VCaP (cell line): ENCODE data around the gene CIPC.

ENCODE experiments used
- H3K27ac ChIP-seq: fragments of 450-650 bp; 2 replicates; pipeline ENCODE4 v1.5.1; 2017
- TF ChIP-seq, protein P1 (sequence below): fragments of 450-650 bp; conservative IDR thresholded peaks from 2 replicates; pipeline ENCODE4 v1.5.1; 2017; ENCODE audit warnings: mild to moderate bottlenecking, moderate library complexity

CIPC gene

GRCh38 chr14:77140359-77141213 lies 42.5 kb downstream of the CIPC start:
- no peak overlapping the region for H3K27ac ChIP-seq

GRCh38 chr14:77141214-77142004 lies 43.4 kb downstream of the CIPC start, which contains the start of gene ZDHHC22:
Gene ZDHHC22 (minus strand): TSS chr14:77141791. CDS start chr14:77139738, 2,053 bp downstream.
- no peak within 1 kb of the TSS for H3K27ac ChIP-seq
- TF ChIP-seq, protein P1, sequence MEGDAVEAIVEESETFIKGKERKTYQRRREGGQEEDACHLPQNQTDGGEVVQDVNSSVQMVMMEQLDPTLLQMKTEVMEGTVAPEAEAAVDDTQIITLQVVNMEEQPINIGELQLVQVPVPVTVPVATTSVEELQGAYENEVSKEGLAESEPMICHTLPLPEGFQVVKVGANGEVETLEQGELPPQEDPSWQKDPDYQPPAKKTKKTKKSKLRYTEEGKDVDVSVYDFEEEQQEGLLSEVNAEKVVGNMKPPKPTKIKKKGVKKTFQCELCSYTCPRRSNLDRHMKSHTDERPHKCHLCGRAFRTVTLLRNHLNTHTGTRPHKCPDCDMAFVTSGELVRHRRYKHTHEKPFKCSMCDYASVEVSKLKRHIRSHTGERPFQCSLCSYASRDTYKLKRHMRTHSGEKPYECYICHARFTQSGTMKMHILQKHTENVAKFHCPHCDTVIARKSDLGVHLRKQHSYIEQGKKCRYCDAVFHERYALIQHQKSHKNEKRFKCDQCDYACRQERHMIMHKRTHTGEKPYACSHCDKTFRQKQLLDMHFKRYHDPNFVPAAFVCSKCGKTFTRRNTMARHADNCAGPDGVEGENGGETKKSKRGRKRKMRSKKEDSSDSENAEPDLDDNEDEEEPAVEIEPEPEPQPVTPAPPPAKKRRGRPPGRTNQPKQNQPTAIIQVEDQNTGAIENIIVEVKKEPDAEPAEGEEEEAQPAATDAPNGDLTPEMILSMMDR, result peak; percentile 70

More at GRCh38 chr14:77140359-77141213, 42.5 kb downstream of the CIPC start:
- TF ChIP-seq, protein P1, result no peak

GRCh38 chr14:77142005-77142800 lies 44.1 kb downstream of the CIPC start:
- TF ChIP-seq, protein P1, result no peak
- no peak overlapping the region for H3K27ac ChIP-seq

DNA sequence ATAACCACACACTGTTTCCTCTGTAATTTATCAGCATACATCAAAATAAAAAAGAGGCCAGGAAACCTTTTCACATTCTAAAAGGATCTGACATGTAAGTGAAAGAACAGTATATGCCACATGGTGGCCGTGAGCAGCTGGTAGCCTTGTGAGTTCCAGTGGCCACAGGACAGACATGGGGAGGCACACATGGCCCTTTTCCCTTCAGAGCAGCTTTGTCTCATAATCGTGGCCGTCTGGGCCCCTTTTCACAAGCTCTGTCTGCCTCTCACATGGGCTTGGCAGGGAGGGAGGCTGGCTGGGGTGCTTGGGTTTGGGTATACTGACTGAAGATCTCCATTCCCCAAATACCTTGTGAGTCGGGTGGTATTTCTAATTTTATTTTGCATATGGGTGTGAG lies 45.0 kb downstream of the CIPC start:
- no peak overlapping the region for H3K27ac ChIP-seq
- TF ChIP-seq, protein P1, result no peak

GRCh38 chr14:77144412-77145115 lies 46.5 kb downstream of the CIPC start:
- no peak overlapping the region for H3K27ac ChIP-seq

GRCh38 chr14:77145975-77146740 lies 48.1 kb downstream of the CIPC start:
- H3K27ac ChIP-seq, result no peak overlapping the region
- TF ChIP-seq, protein P1, result no peak

More at GRCh38 chr14:77144412-77145115, 46.5 kb downstream of the CIPC start:
- TF ChIP-seq, protein P1, result no peak
